Stimulated activated CD4-positive, alpha-beta T cell treated with anti-CD3 and anti-CD28 coated beads, Interleukin-4, amount 100 ng/mL, for 24 hours (primary cell): ENCODE measurements around the gene KRR1.
"Not testable (repeated sequence)": the region's sequence is repeated elsewhere in the genome, so short reads cannot be mapped to it uniquely, and the experiment has no call there.

ENCODE experiments used
- DNase-seq: peaks from one replicate; pipeline ENCODE4 v3.0.0-alpha.2; 2020

The KRR1 gene

DNA sequence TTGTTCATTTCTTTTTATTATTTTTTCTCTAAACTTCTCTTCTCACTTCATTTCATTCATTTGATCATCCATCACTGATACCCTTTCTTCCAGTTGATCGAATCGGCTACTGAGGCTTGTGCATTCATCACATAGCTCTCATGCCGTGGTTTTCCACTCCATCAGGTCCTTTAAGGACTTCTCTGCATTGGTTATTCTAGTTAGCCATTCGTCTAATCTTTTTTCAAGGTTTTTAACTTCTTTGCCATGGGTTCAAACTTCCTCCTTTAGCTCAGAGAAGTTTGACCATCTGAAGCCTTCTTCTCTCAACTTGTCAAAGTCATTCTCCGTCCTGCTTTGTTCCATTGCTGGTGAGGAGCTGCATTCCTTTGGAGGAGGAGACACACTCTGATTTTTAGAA is 10.7 kb upstream of the KRR1 start:
- DNase-seq = not testable (repeated sequence)

DNA sequence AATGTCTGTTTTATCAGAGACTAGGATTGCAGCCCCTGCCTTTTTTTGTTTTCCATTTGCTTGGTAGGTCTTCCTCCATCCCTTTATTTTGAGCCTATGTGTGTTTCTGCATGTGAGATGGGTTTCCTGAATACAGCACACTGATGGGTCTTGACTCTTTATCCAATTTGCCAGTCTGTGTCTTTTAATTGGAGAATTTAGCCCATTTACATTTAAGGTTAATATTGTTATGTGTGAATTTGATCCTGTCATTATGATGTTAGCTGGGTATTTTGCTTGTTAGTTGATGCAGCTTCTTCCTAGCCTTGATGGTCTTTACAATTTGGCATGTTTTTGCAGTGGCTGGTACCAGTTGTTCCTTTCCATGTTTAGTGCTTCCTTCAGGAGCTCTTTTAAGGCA is 9.8 kb upstream of the KRR1 start:
- DNase-seq = not testable (repeated sequence)

GRCh38 chr12:75509621-75510020 is 1.8 kb downstream of the KRR1 start:
- DNase-seq = no peak

DNA sequence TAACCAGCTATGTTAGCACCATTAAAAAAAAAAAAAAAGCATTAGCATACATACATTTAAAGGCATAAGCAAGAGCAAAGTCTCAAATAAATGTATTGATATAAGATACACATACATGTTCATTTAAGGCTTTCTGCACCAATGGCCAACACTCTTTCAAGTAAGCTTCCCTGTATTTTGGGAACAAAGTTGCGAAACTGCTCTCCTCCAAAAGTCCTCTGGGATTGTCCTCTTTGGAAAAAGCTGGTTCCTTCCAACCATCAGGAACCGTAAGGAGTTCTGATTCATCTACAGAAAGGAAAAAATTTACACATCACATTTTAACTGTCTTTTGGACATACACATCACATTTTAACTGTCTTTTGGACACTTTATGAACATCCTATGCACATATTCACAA is 3.2 kb downstream of the KRR1 start:
- no peak for DNase-seq

- DNase-seq = no peak
Measured at GRCh38 chr12:75507086-75507485, 4.3 kb downstream of the KRR1 start.

GRCh38 chr12:75505706-75506312 is 5.6 kb downstream of the KRR1 start:
- no peak for DNase-seq

- no peak for DNase-seq
Measured at GRCh38 chr12:75503866-75504265, 7.5 kb downstream of the KRR1 start.

DNA sequence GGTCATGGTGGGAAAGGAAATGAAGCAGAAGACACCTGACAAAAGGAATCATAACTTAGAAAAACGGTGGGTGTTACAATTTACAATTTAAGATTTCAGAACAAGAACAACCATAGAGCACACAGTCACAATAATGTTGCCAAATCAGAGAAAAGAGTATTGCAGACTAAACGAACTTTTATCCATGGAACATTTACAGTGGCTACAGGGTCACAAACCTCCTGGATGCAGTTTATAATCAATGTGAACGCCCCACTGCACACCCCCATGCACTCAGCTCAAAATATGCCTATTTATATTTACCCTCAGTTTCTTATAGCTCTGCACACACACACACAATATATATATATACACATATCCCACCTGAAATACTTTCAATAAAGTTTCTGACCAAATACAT is 8.0 kb downstream of the KRR1 start:
- DNase-seq = no peak

DNA sequence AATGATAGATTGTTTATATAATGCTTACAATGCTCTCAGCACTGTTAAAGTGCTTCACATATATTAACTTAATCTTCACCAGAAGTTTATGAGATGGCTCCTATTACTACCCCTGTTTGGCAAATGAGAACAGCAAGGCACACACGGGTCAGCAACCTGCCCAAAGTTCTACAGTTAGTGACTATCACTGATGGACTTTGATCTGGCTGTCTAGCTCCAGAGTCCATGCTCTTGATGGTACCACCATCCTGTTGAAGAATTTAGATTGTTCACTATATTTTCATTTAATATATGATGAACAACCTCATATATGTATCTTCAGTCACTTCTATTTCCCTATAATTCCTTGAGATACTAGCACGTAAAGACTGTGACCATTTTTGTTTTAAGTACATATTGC is 20.2 kb downstream of the KRR1 start:
- DNase-seq = no peak

DNA sequence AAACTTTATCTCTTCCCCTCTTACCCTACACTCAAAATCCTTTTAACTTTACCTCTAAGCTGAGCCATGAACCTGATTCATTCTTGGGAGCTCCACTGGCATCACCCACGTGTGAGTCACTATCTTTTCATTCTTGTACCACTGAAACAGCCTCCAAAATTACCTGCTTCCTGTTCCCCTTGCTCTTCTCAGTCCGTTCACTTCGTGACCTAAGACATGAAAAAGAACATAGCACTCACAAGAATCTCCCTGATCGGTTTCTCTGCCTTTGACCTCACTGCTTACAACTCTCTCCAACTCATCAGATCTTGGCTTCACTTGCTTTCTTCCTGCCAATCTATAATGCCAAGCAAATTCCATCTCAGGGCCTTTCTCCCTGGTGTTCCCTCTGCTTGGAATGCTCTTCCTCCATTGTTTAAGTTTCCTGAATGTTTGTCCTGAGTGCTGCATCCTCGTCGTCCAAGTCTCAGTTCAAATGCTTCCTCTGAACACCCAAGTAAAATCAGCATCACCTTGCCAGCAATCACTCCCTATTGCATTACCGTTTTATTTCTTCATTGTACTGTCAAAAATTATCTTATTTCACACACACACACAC is 21.7 kb downstream of the KRR1 start:
- DNase-seq = peak; percentile 53

DNA sequence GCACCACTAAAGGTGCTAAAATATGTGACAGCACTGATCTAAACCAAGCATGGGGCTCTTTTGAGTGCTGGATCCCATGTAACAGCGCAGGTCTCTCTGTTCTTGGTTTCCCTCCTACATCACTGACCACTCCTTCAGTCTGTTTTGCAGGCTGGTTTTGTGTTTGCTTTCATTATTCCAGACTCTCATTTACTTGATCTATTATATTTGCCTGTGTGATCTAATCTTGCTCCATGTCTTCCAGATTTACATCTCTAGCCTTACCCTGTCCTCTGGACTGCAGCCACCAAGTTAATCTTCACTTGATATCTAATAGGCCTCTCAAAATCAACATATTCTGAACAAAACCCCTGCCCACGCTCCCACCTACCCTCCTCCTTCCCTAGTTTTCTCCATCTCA is 22.2 kb downstream of the KRR1 start:
- DNase-seq = no peak

- no peak for DNase-seq
Measured at GRCh38 chr12:75488553-75488952, 22.9 kb downstream of the KRR1 start.

GRCh38 chr12:75487308-75487707 is 24.1 kb downstream of the KRR1 start:
- no peak for DNase-seq

DNA sequence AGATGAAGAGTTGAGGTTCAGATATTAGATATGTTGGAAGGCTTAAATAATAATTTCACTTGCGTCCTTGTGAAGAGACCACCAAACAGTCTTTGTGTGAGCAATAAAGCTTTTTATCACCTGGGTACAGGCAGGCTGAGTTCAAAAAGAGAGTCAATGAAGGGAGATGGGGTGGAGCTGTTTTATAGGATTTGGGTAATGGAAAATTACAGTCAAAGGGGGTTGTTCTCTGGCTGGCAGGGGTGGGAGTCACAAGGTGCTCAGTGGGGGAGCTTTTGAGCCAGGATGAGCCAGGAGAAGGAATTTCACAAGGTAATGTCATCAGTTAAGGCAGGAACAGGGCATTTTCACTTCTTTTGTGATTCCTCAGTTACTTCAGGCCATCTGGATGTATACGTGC is 27.0 kb downstream of the KRR1 start:
- DNase-seq = not testable (repeated sequence)

DNA sequence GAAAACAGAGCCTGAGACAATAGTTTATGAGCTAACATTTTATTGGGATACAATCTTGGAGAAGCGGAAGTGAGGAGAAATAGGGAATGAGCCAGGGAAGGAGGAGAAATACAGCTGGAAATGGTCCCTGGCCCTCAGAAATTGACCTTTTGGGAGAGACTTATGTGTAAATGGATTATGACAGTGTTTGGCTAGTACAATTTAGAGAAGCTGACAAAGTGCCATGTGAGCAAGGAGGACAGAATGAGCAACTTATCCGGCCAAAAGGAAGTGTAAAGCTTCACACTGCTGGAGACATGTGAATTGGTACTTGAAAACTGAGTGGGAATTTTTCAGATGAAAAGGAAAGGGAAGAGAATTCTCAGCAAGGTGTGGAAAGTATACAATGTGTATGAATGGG is 28.0 kb downstream of the KRR1 start:
- DNase-seq = no peak

- DNase-seq = no peak
Measured at GRCh38 chr12:75482646-75483045, 28.8 kb downstream of the KRR1 start.

DNA sequence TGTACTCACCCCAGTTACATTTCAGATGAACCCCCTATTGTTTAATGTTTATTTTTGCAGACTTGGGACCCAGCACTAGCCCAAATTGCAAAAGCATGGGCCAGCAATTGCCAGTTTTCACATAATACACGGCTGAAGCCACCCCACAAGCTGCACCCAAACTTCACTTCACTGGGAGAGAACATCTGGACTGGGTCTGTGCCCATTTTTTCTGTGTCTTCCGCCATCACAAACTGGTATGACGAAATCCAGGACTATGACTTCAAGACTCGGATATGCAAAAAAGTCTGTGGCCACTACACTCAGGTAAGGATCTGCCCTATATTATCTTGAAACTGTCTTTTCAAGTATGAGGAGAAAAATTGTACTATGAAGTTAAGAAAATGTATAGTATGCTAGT is 29.6 kb downstream of the KRR1 start:
- no peak for DNase-seq

- DNase-seq = no peak
Measured at GRCh38 chr12:75481013-75481705, 30.2 kb downstream of the KRR1 start.

GRCh38 chr12:75480469-75480949 is 30.9 kb downstream of the KRR1 start, which contains the start of gene GLIPR1:
Gene GLIPR1 (plus strand): TSS chr12:75480755. CDS start chr12:75480881, 126 bp downstream.
- peak; percentile 80 for DNase-seq

DNA sequence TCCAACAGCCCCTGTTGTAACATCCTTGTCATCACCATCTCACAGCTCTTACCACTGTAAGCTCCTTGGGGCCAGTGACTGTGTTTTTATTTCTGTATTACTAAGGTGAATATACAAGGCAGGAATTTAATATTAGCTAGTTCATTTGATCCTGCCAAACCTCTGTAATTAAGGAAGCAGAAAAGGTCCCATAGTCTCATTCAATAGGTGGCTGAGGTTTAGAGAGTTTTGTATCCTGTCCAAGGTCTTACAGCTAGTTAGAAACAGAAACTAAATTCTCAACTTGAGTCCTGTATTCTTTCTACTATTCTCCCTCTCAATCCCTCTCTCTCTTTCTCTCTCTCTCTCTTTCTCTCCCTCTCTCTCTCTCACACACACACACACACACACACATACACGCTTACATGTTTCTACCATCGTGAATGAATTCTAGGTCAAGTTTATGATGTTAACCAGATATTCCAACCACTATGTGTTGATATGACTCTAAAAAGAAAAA is 31.4 kb downstream of the KRR1 start:
- DNase-seq = no peak

- peak; percentile 51 for DNase-seq
Measured at GRCh38 chr12:75478116-75478794, 33.2 kb downstream of the KRR1 start.

- no peak for DNase-seq
Measured at GRCh38 chr12:75477137-75477536, 34.3 kb downstream of the KRR1 start.

- DNase-seq = peak; percentile 59
Measured at GRCh38 chr12:75476071-75476470, 35.3 kb downstream of the KRR1 start.
